ENCODE data around the gene UTP11.

GRCh38 chr1:37983546-37983945, 29.0 kb upstream of the UTP11 start:
- no peak for TF ChIP-seq CTCF (IDR thresholded peaks at IDR 0.05; ENCODE audit: poor library complexity, severe bottlenecking)
- TF ChIP-seq POLR2AphosphoS5 (IDR thresholded peaks at IDR 0.05) = no peak
- no peak for TF ChIP-seq TAF1 (IDR thresholded peaks at IDR 0.05; ENCODE audit: low read depth)
- no peak for TF ChIP-seq REST (IDR thresholded peaks at IDR 0.05; ENCODE audit: borderline replicate concordance)
- TF ChIP-seq RAD21 (conservative IDR thresholded peaks at IDR 0.05) = no peak
- TF ChIP-seq EZH2 (IDR thresholded peaks at IDR 0.05; ENCODE audit: borderline replicate concordance, insufficient read depth, low read length, poor library complexity, severe bottlenecking) = no peak
